ENCODE measurements around the gene HAUS7. TPM values are rescaled to one million over a fixed set of nuclear protein-coding genes. Genes with fewer than 3 reads are reported as not detected.
A peak's percentile ranks its signal among the peaks of the same experiment; 100 is the strongest.

The HAUS7 gene
- total RNA-seq, 2 donors from 2014 or later, result 39.0 to 70.6 TPM

GRCh38 chrX:153450114-153450948 lies 20.0 kb downstream of the HAUS7 start:
- no peak overlapping the region for H3K4me3 Mint-ChIP-seq

GRCh38 chrX:153449368-153450113 lies 20.8 kb downstream of the HAUS7 start:
- no peak for ATAC-seq
- no peaks in the 10 kb centered on the region for H3K36me3 Mint-ChIP-seq
- H3K9me3 Mint-ChIP-seq, result no peaks in the 10 kb centered on the region
- DNase-seq (ENCODE audit: low spot score), result peak; percentile 22
- no peak overlapping the region for H3K4me3 Mint-ChIP-seq
- H3K27me3 Mint-ChIP-seq, result no peaks in the 10 kb centered on the region
- H3K4me1 Mint-ChIP-seq (ENCODE audit: low read depth in 2 of 2), result no peaks in the 10 kb centered on the region
- no peak overlapping the region for H3K27ac Mint-ChIP-seq

More at GRCh38 chrX:153450114-153450948, 20.0 kb downstream of the HAUS7 start:
- no peaks in the 10 kb centered on the region for H3K27me3 Mint-ChIP-seq
- no peaks in the 10 kb centered on the region for H3K4me1 Mint-ChIP-seq (ENCODE audit: low read depth in 2 of 2)
- H3K36me3 Mint-ChIP-seq, result no peaks in the 10 kb centered on the region
- ATAC-seq (no peak), DNase-seq (ENCODE audit: low spot score) (peak; percentile 55)
- H3K9me3 Mint-ChIP-seq, result no peaks in the 10 kb centered on the region
- no peak overlapping the region for H3K27ac Mint-ChIP-seq

- H3K27me3 Mint-ChIP-seq, result no peaks in the 10 kb centered on the region
Observed at GRCh38 chrX:153448556-153449367, 21.6 kb downstream of the HAUS7 start.

GRCh38 chrX:153447581-153447960 lies 22.8 kb downstream of the HAUS7 start:
- H3K4me1 Mint-ChIP-seq (ENCODE audit: low read depth in 2 of 2), result no peaks in the 10 kb centered on the region
- H3K4me3 Mint-ChIP-seq, result no peak overlapping the region
- H3K27me3 Mint-ChIP-seq, result no peaks in the 10 kb centered on the region

More at GRCh38 chrX:153448556-153449367, 21.6 kb downstream of the HAUS7 start:
- no peak overlapping the region for H3K4me3 Mint-ChIP-seq
- H3K27ac Mint-ChIP-seq, result no peak overlapping the region
- H3K9me3 Mint-ChIP-seq, result no peaks in the 10 kb centered on the region
- H3K4me1 Mint-ChIP-seq (ENCODE audit: low read depth in 2 of 2), result no peaks in the 10 kb centered on the region
- no peaks in the 10 kb centered on the region for H3K36me3 Mint-ChIP-seq
- DNase-seq (ENCODE audit: low spot score), result no peak
- ATAC-seq, result no peak

GRCh38 chrX:153446950-153447580 lies 23.3 kb downstream of the HAUS7 start:
- no peak overlapping the region for H3K27ac Mint-ChIP-seq
- no peaks in the 10 kb centered on the region for H3K4me1 Mint-ChIP-seq (ENCODE audit: low read depth in 2 of 2)
- no peak overlapping the region for H3K4me3 Mint-ChIP-seq
- no peaks in the 10 kb centered on the region for H3K9me3 Mint-ChIP-seq
- ATAC-seq (no peak), DNase-seq (ENCODE audit: low spot score) (peak; percentile 29)
- H3K27me3 Mint-ChIP-seq, result no peaks in the 10 kb centered on the region
- no peaks in the 10 kb centered on the region for H3K36me3 Mint-ChIP-seq

More at GRCh38 chrX:153447581-153447960, 22.8 kb downstream of the HAUS7 start:
- no peak for ATAC-seq
- H3K9me3 Mint-ChIP-seq, result no peaks in the 10 kb centered on the region
- H3K27ac Mint-ChIP-seq, result no peak overlapping the region
- H3K36me3 Mint-ChIP-seq, result no peaks in the 10 kb centered on the region
- no peak for DNase-seq (ENCODE audit: low spot score)

GRCh38 chrX:153446636-153446936 lies 23.8 kb downstream of the HAUS7 start:
- ATAC-seq (no peak), DNase-seq (ENCODE audit: low spot score) (no peak)
- no peak overlapping the region for H3K4me3 Mint-ChIP-seq
- H3K9me3 Mint-ChIP-seq, result no peaks in the 10 kb centered on the region
- H3K36me3 Mint-ChIP-seq, result no peaks in the 10 kb centered on the region
- no peaks in the 10 kb centered on the region for H3K4me1 Mint-ChIP-seq (ENCODE audit: low read depth in 2 of 2)
- H3K27me3 Mint-ChIP-seq, result no peaks in the 10 kb centered on the region
- no peak overlapping the region for H3K27ac Mint-ChIP-seq

- Mint-ChIP-seq H3K36me3 (no peaks in the 10 kb centered on the region), H3K27ac (no peak within 1 kb of the TSS), H3K27me3 (no peaks in the 10 kb centered on the region), H3K4me3 (no peak within 1 kb of the TSS), H3K4me1 (ENCODE audit: low read depth in 2 of 2) (no peaks in the 10 kb centered on the region), H3K9me3 (no peaks in the 10 kb centered on the region)
- ATAC-seq (no peak), DNase-seq (ENCODE audit: low spot score) (no peak)
Observed at GRCh38 chrX:153445856-153446635, 24.3 kb downstream of the HAUS7 start, which contains the start of gene TREX2. TSS of gene TREX2 (minus strand) at chrX:153446056. CDS start at chrX:153445430, 626 bp downstream.

GRCh38 chrX:153445106-153445855 lies 25.1 kb downstream of the HAUS7 start:
- Mint-ChIP-seq H3K9me3 (no peaks in the 10 kb centered on the region), H3K36me3 (no peaks in the 10 kb centered on the region), H3K4me3 (no peak overlapping the region), H3K27me3 (no peaks in the 10 kb centered on the region), H3K27ac (no peak overlapping the region), H3K4me1 (ENCODE audit: low read depth in 2 of 2) (no peaks in the 10 kb centered on the region)
- DNase-seq (ENCODE audit: low spot score), result no peak
- no peak for ATAC-seq

- ATAC-seq (peak in 1 of 2 donors; percentile 7), DNase-seq (ENCODE audit: low spot score) (peak; percentile 57)
- Mint-ChIP-seq H3K9me3 (no peaks in the 10 kb centered on the region), H3K4me1 (ENCODE audit: low read depth in 2 of 2) (no peaks in the 10 kb centered on the region), H3K27me3 (peaks cover 0 to 7% of the 10 kb centered on the region in 2 donors), H3K36me3 (no peaks in the 10 kb centered on the region), H3K4me3 (no peak overlapping the region), H3K27ac (no peak overlapping the region)
Observed at GRCh38 chrX:153444333-153445011, 25.9 kb downstream of the HAUS7 start.

GRCh38 chrX:153443476-153444332 lies 26.7 kb downstream of the HAUS7 start:
- ATAC-seq (no peak), DNase-seq (ENCODE audit: low spot score) (no peak)
- H3K4me1 Mint-ChIP-seq (ENCODE audit: low read depth in 2 of 2), result no peaks in the 10 kb centered on the region
- no peak overlapping the region for H3K4me3 Mint-ChIP-seq
- peaks cover 0 to 8% of the 10 kb centered on the region in 2 donors for H3K27me3 Mint-ChIP-seq
- no peak overlapping the region for H3K27ac Mint-ChIP-seq
- H3K9me3 Mint-ChIP-seq, result no peaks in the 10 kb centered on the region
- H3K36me3 Mint-ChIP-seq, result no peaks in the 10 kb centered on the region

- H3K4me3 Mint-ChIP-seq, result no peak overlapping the region
- H3K36me3 Mint-ChIP-seq, result no peaks in the 10 kb centered on the region
- no peaks in the 10 kb centered on the region for H3K4me1 Mint-ChIP-seq (ENCODE audit: low read depth in 2 of 2)
- H3K27me3 Mint-ChIP-seq, result peaks cover 0 to 8% of the 10 kb centered on the region in 2 donors
- no peaks in the 10 kb centered on the region for H3K9me3 Mint-ChIP-seq
- no peak for ATAC-seq
- no peak for DNase-seq (ENCODE audit: low spot score)
- H3K27ac Mint-ChIP-seq, result no peak overlapping the region
Observed at GRCh38 chrX:153442463-153442862, 27.9 kb downstream of the HAUS7 start.

Measured in natural killer cell treated with Interleukin-12 subunit alpha and Interleukin-12 subunit beta and Interleukin-15 and Interleukin-18, amount 100 ng/mL, for 72 hours (primary cell).